K562 (cell line): ENCODE data around the gene OR10T2.

Experiments
- CHD2 ChIP-seq: IDR thresholded peaks from 2 replicates; pipeline ENCODE4 v1.6.1; 2011; ENCODE audit warnings: low read depth, low read length
- JUN ChIP-seq, 2 experiments: sonication (generic) in 1 of 2; formaldehyde crosslinking in 1 of 2; IDR thresholded peaks; 2 replicates each; pipeline versions ENCODE4 v1.6.1 to v1.8.0; 2012 to 2022; ENCODE audit warnings: borderline replicate concordance in 2 of 2, mild to moderate bottlenecking in 2 of 2, improper control_type of control experiment in 1 of 2, low read depth in 1 of 2, low read length in 1 of 2, missing genetic modification reagents in 1 of 2
- JUNB ChIP-seq: fragments of 450-650 bp; formaldehyde crosslinking; conservative IDR thresholded peaks from 2 replicates; pipeline ENCODE4 v1.4.0; 2020; ENCODE audit warnings: mild to moderate bottlenecking
- MAFF ChIP-seq: IDR thresholded peaks from 2 replicates; pipeline ENCODE4 v1.6.1; 2012; ENCODE audit warnings: low read length, improper control_type of control experiment
- PHF21A ChIP-seq: fragments of 450-650 bp; IDR thresholded peaks from 2 replicates; pipeline ENCODE4 v1.6.1; 2017; ENCODE audit warnings: low read depth, borderline replicate concordance
- POLR2AphosphoS2 ChIP-seq: IDR thresholded peaks from 2 replicates; pipeline ENCODE4 v1.6.1; 2012; ENCODE audit warnings: low read length, improper control_type of control experiment
- ZNF384 ChIP-seq: IDR thresholded peaks from 2 replicates; pipeline ENCODE4 v1.6.1; 2012; ENCODE audit warnings: low read depth, low read length, improper control_type of control experiment
- TF ChIP-seq, protein P1 (sequence below): fragments of 250-450 bp; sonication (Bioruptor Pico); IDR thresholded peaks from 2 replicates; pipeline ENCODE4 v1.8.0; 2021; ENCODE audit warnings: borderline replicate concordance, mild to moderate bottlenecking, moderate library complexity; ENCODE audit not compliant: poor library complexity, severe bottlenecking
- TF ChIP-seq, protein P2 (sequence below): fragments of 450-650 bp; IDR thresholded peaks from 2 replicates; pipeline ENCODE4 v1.6.1; 2018; ENCODE audit warnings: mild to moderate bottlenecking, low read depth; ENCODE audit not compliant: partially characterized antibody
- TF ChIP-seq, protein P3 (sequence below), 3 experiments: IDR thresholded peaks in 2 of 3; conservative IDR thresholded peaks in 1 of 3; 2 replicates each; pipeline ENCODE4 v1.5.1; 2011 to 2012; ENCODE audit warnings: low read length in 3 of 3, mild to moderate bottlenecking in 3 of 3, control low read depth in 2 of 3, improper control_type of control experiment in 1 of 3, inconsistent platforms in 1 of 3, low read depth in 1 of 3, mixed read lengths in 1 of 3, moderate library complexity in 1 of 3; ENCODE audit not compliant: insufficient read depth in 2 of 3

DNA sequence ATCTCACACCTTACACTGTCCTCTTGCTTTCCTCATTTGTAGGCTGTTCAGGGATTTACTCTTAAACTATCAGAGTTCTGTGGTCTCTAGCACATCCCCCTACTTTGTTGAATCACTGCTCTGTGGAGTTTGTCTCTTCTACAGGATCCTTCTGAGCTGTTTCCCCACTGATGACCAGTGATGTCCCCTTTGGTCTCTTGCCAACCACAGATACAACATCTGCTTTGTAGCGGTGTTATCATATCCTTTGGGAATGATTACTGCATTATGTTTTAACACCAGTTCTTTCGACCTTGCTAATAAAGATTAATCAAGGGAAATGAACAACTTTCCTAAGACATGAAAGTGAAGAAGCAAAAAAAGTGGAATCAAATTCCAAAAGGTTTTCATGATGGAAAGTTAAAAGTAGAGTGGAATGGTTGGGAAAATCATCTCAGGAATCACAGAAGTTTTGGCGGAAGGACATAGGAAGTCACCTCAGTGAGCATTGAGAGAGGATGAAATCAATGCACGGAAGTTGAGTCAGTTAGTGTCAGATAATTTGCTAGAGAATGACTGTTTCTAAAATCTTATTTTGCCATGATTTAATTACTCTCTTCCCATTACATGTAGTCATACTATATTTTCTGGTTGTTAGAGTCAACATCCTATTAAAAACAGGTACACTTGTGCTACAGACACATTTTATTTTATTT lies 15.5 kb upstream of the OR10T2 start:
- TF ChIP-seq, protein P1, sequence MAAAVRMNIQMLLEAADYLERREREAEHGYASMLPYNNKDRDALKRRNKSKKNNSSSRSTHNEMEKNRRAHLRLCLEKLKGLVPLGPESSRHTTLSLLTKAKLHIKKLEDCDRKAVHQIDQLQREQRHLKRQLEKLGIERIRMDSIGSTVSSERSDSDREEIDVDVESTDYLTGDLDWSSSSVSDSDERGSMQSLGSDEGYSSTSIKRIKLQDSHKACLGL (CRISPR knock-in tag), result no peak
- TF ChIP-seq POLR2AphosphoS2, result no peak
- TF ChIP-seq, protein P2, sequence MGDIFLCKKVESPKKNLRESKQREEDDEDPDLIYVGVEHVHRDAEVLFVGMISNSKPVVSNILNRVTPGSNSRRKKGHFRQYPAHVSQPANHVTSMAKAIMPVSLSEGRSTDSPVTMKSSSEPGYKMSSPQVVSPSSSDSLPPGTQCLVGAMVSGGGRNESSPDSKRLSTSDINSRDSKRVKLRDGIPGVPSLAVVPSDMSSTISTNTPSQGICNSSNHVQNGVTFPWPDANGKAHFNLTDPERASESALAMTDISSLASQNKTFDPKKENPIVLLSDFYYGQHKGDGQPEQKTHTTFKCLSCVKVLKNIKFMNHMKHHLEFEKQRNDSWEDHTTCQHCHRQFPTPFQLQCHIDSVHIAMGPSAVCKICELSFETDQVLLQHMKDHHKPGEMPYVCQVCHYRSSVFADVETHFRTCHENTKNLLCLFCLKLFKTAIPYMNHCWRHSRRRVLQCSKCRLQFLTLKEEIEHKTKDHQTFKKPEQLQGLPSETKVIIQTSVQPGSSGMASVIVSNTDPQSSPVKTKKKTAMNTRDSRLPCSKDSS, result no peak
- no peak for TF ChIP-seq MAFF
- no peak for TF ChIP-seq JUNB
- no peak for TF ChIP-seq CHD2
- no peak for TF ChIP-seq PHF21A
- no peak for TF ChIP-seq JUN (IDR thresholded peaks at IDR 0.05; ENCODE audit: borderline replicate concordance, low read depth, low read length)
- TF ChIP-seq JUN (CRISPR knock-in tag; IDR thresholded peaks at IDR 0.05; ENCODE audit: borderline replicate concordance), result no peak
- TF ChIP-seq ZNF384, result no peak
- TF ChIP-seq, protein P3, sequence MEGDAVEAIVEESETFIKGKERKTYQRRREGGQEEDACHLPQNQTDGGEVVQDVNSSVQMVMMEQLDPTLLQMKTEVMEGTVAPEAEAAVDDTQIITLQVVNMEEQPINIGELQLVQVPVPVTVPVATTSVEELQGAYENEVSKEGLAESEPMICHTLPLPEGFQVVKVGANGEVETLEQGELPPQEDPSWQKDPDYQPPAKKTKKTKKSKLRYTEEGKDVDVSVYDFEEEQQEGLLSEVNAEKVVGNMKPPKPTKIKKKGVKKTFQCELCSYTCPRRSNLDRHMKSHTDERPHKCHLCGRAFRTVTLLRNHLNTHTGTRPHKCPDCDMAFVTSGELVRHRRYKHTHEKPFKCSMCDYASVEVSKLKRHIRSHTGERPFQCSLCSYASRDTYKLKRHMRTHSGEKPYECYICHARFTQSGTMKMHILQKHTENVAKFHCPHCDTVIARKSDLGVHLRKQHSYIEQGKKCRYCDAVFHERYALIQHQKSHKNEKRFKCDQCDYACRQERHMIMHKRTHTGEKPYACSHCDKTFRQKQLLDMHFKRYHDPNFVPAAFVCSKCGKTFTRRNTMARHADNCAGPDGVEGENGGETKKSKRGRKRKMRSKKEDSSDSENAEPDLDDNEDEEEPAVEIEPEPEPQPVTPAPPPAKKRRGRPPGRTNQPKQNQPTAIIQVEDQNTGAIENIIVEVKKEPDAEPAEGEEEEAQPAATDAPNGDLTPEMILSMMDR (IDR thresholded peaks at IDR 0.05 in 2 of 3, conservative IDR thresholded peaks at IDR 0.05 in 1 of 3; ENCODE audit: insufficient read depth in 2 of 3, low read depth in 1 of 3, low read length in 3 of 3), result no peak
